ENCODE measurements around the gene WNT11. TPM values are rescaled to one million over a fixed set of nuclear protein-coding genes. Genes with fewer than 3 reads are reported as not detected.
"Not testable (repeated sequence)": the region's sequence is repeated elsewhere in the genome, so short reads cannot be mapped to it uniquely, and the experiment has no call there.

Gene WNT11
- total RNA-seq, 1 donor, result 0.36 TPM

DNA sequence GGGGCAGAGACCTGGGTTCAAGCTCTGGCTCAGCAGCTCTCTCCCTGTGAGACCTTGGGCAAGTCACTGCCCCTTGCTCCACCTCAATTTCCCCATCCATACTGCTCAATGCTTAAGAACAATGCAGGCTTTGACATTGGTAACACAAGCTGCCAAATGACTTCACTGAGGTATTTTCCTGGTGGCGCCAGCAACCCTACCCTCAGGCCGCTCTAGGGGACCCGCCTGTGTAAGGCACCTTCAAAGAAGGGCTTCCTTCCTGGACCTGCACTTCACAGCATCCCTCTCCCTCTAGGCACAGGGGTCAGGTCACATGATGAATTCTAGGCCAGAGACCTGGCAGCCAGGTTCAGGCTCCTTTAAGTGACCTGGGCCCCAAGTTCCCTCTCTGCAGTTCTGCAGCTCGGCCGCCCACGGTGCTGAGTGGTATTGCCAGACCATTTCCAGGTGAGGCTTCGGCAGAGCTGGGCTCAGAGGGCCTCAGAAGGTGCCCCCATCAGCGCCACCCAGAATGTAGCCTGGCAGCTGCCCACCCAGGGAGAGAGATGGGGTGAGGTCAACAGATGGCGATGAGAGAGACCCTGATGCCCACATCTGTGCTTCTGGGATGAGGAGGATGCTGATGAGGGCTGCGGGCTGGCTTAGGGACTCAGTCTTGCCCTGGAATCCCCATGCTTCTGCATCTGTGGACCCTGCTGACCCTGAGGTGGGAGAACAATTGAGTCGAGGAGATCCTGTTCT is 4.5 kb downstream of the WNT11 start:
- H3K79me2 ChIP-seq (ENCODE audit: insufficient read depth, low read length), result no peaks in the 10 kb centered on the region
- DNase-seq (ENCODE audit: insufficient read length, low spot score, missing footprints), result peak; percentile 80
- peaks cover 3% of the 10 kb centered on the region for H3K4me1 ChIP-seq (ENCODE audit: insufficient read depth, low read length)
- no peak overlapping the region for H3K4me2 ChIP-seq (ENCODE audit: insufficient read depth, low read length)
- H3K27ac ChIP-seq (ENCODE audit: low read depth, low read length), result no peak overlapping the region
- H3K9me3 ChIP-seq (ENCODE audit: low read depth, low read length), result no peaks in the 10 kb centered on the region
- peaks cover 2% of the 10 kb centered on the region for H4K20me1 ChIP-seq (ENCODE audit: insufficient read depth, low read length)
- H3K36me3 ChIP-seq (ENCODE audit: insufficient read depth, low read length), result no peaks in the 10 kb centered on the region
- TF ChIP-seq, protein P1, sequence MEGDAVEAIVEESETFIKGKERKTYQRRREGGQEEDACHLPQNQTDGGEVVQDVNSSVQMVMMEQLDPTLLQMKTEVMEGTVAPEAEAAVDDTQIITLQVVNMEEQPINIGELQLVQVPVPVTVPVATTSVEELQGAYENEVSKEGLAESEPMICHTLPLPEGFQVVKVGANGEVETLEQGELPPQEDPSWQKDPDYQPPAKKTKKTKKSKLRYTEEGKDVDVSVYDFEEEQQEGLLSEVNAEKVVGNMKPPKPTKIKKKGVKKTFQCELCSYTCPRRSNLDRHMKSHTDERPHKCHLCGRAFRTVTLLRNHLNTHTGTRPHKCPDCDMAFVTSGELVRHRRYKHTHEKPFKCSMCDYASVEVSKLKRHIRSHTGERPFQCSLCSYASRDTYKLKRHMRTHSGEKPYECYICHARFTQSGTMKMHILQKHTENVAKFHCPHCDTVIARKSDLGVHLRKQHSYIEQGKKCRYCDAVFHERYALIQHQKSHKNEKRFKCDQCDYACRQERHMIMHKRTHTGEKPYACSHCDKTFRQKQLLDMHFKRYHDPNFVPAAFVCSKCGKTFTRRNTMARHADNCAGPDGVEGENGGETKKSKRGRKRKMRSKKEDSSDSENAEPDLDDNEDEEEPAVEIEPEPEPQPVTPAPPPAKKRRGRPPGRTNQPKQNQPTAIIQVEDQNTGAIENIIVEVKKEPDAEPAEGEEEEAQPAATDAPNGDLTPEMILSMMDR (IDR thresholded peaks at IDR 0.05; ENCODE audit: extremely low read depth, low read depth, low read length), result no peak
- H3K27me3 ChIP-seq (ENCODE audit: insufficient read depth, low read length), result peaks cover 28% of the 10 kb centered on the region
- H3K4me3 ChIP-seq (ENCODE audit: insufficient read depth, low read length), result no peak overlapping the region
- no peak overlapping the region for H2AFZ ChIP-seq (ENCODE audit: low read length)

DNA sequence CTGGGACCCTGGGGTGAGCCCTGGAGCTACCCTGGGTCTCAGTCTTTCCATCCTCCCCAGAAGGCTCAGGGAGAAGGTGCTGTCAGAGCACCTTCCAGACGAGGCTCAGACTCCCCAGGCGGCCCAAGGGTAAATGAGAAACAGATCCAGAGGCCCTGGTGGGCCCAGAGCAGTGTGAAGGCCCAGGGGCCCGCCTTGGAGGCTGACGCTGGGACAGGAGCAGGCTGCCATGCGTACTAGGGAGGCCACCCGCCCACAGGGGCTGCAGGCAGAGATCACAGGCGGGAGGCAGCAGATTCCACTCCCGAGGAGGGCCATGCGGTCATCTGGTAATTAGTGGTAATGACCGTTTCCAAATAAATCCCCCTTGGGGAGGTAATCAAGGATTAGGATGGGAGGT is 5.2 kb downstream of the WNT11 start:
- Histone ChIP-seq H3K4me1 (ENCODE audit: insufficient read depth, low read length) (no peaks in the 10 kb centered on the region), H3K79me2 (ENCODE audit: insufficient read depth, low read length) (no peaks in the 10 kb centered on the region), H3K36me3 (ENCODE audit: insufficient read depth, low read length) (no peaks in the 10 kb centered on the region), H3K9me3 (ENCODE audit: low read depth, low read length) (no peaks in the 10 kb centered on the region), H3K27me3 (ENCODE audit: insufficient read depth, low read length) (peaks cover 20% of the 10 kb centered on the region), H4K20me1 (ENCODE audit: insufficient read depth, low read length) (peaks cover 2% of the 10 kb centered on the region), H3K4me3 (ENCODE audit: insufficient read depth, low read length) (no peak overlapping the region), H3K4me2 (ENCODE audit: insufficient read depth, low read length) (no peak overlapping the region), H3K27ac (ENCODE audit: low read depth, low read length) (no peak overlapping the region), H2AFZ (ENCODE audit: low read length) (no peak overlapping the region)
- TF ChIP-seq, protein P1 (IDR thresholded peaks at IDR 0.05; ENCODE audit: extremely low read depth, low read depth, low read length), result no peak
- DNase-seq (ENCODE audit: insufficient read length, low spot score, missing footprints), result peak; percentile 41

DNA sequence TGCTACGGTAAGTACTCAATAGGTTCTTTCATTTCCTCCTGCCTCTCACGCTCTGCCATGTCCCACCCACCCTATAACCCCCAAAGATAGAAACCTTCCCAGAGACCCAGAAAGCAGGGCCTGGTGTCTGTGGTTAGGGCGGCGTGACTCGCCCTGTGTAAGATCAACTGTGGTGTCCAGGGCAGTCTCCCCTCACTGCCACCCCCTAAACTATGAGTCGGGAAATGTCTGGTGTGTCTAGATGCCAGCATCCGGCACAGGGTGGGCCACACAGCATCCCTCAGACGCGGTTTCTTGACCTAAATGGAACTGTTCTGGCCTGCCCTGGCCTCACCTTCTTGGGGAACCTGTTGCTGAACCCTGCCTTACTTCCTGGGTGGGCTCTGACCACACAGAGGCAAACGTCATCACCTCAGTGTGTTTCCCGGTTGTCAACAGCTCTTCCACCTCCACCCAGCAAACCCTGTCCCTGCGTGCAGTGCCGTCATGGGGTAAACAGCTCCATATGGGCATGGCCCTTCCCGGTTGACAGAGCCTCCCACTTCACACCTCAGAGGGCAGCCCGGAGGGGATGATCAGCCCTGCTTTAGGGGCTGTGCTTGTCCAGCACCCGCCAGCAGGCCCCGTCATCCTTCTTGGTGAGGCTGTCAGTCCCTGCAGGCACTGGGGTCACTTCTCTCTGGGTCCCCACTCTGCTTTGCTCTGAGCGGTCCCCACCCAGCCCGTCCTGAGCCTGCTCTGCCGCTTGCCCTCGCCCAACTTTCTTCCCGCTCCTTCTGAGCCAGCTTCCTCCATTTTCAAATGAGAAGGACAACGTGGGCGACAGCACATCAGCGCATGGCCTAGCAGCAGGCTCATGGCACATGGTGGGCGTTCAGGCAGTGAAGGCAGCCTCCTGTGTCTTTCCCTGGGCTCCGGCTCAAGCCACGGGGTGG is 6.0 kb downstream of the WNT11 start:
- Histone ChIP-seq H3K9me3 (ENCODE audit: low read depth, low read length) (no peaks in the 10 kb centered on the region), H3K4me3 (ENCODE audit: insufficient read depth, low read length) (no peak overlapping the region), H3K27me3 (ENCODE audit: insufficient read depth, low read length) (peaks cover 12% of the 10 kb centered on the region), H2AFZ (ENCODE audit: low read length) (no peak overlapping the region), H3K4me1 (ENCODE audit: insufficient read depth, low read length) (no peaks in the 10 kb centered on the region), H3K27ac (ENCODE audit: low read depth, low read length) (no peak overlapping the region), H3K79me2 (ENCODE audit: insufficient read depth, low read length) (no peaks in the 10 kb centered on the region), H3K4me2 (ENCODE audit: insufficient read depth, low read length) (no peak overlapping the region), H4K20me1 (ENCODE audit: insufficient read depth, low read length) (peaks cover under 1% of the 10 kb centered on the region), H3K36me3 (ENCODE audit: insufficient read depth, low read length) (no peaks in the 10 kb centered on the region)
- DNase-seq (ENCODE audit: insufficient read length, low spot score, missing footprints), result peak; percentile 77
- TF ChIP-seq, protein P1 (IDR thresholded peaks at IDR 0.05; ENCODE audit: extremely low read depth, low read depth, low read length), result no peak

DNA sequence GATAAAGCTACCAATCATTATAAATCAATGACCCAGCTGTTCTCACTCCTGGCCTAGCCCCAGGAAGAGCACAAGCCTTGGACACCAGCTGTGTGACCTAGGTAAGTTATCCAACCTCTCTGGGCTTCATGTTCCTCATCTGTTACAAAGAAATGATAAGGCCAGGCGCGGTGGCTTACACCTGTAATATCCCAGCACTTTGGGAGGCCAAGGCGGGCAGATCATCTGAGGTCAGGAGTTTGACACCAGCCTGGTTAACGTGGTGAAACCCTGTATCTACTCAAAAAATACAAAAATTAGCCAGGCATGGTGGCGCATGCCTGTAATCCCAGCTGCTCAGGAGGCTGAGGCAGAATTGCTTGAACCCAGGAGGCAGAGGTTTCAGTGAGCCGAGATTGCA is 7.6 kb downstream of the WNT11 start:
- not testable (repeated sequence) for H3K36me3 ChIP-seq (ENCODE audit: insufficient read depth, low read length); H3K4me3 ChIP-seq (ENCODE audit: insufficient read depth, low read length); H3K9me3 ChIP-seq (ENCODE audit: low read depth, low read length); H2AFZ ChIP-seq (ENCODE audit: low read length); H3K4me2 ChIP-seq (ENCODE audit: insufficient read depth, low read length); H3K79me2 ChIP-seq (ENCODE audit: insufficient read depth, low read length); H3K27me3 ChIP-seq (ENCODE audit: insufficient read depth, low read length); H4K20me1 ChIP-seq (ENCODE audit: insufficient read depth, low read length); H3K4me1 ChIP-seq (ENCODE audit: insufficient read depth, low read length); H3K27ac ChIP-seq (ENCODE audit: low read depth, low read length)
- DNase-seq (ENCODE audit: insufficient read length, low spot score, missing footprints), result peak; percentile 15

All from osteoblast (primary cell).